ENCODE measurements around the gene EPHA2. TPM values are rescaled to one million over a fixed set of nuclear protein-coding genes. Genes with fewer than 3 reads are reported as not detected.

EPHA2 gene
- total RNA-seq, 2 experiments from 2014 or later = 0.22 TPM; not detected in 1

GRCh38 chr1:16181887-16182719 lies 26.2 kb upstream of the EPHA2 start:
- DNase-seq = no peak

GRCh38 chr1:16180291-16180824 lies 24.5 kb upstream of the EPHA2 start:
- no peak overlapping the region for H3K4me3 Mint-ChIP-seq
- no peak for ATAC-seq (ENCODE audit: poor library complexity)
- ChIA-PET CTCF (no interaction called here), POLR2A (no interaction called here)
- H3K27me3 Mint-ChIP-seq = no peaks in the 10 kb centered on the region
- no peaks in the 10 kb centered on the region for H3K4me1 Mint-ChIP-seq (ENCODE audit: low read depth)
- intact Hi-C loops (cut with DNase I, micrococcal nuclease) = loop anchor here (5.0 to 10.0 kb wide), 2 partner anchors 58 to 386 kb away; no protein-coding TSS in a partner anchor
- Histone ChIP-seq H3K27ac (ENCODE audit: low read depth in 1 of 2, low read length in 2 of 2) (no peak overlapping the region), H3K4me3 (ENCODE audit: low read length) (no peak overlapping the region), H3K27me3 (ENCODE audit: control insufficient read depth in 1 of 2, insufficient read depth in 2 of 2, low read length in 2 of 2) (no peaks in the 10 kb centered on the region), H3K36me3 (ENCODE audit: insufficient read depth, low read length) (no peaks in the 10 kb centered on the region), H3K4me1 (ENCODE audit: insufficient read depth, low read length) (no peaks in the 10 kb centered on the region), H3K9me3 (ENCODE audit: control insufficient read depth in 1 of 2, insufficient read depth in 1 of 2, low read length in 2 of 2) (no peaks in the 10 kb centered on the region)
- H3K36me3 Mint-ChIP-seq (ENCODE audit: low read depth) = no peaks in the 10 kb centered on the region
- DNase-seq = no peak
- no peak for TF ChIP-seq CTCF (IDR thresholded peaks at IDR 0.05)
- H3K27ac Mint-ChIP-seq = no peak overlapping the region
- no peaks in the 10 kb centered on the region for H3K9me3 Mint-ChIP-seq

More at GRCh38 chr1:16181887-16182719, 26.2 kb upstream of the EPHA2 start:
- no peaks in the 10 kb centered on the region for H3K36me3 Mint-ChIP-seq (ENCODE audit: low read depth)
- Histone ChIP-seq H3K9me3 (ENCODE audit: control insufficient read depth in 1 of 2, insufficient read depth in 1 of 2, low read length in 2 of 2) (no peaks in the 10 kb centered on the region), H3K27me3 (ENCODE audit: control insufficient read depth in 1 of 2, insufficient read depth in 2 of 2, low read length in 2 of 2) (no peaks in the 10 kb centered on the region), H3K4me3 (ENCODE audit: low read length) (no peak overlapping the region), H3K27ac (ENCODE audit: low read depth in 1 of 2, low read length in 2 of 2) (no peak overlapping the region), H3K36me3 (ENCODE audit: insufficient read depth, low read length) (no peaks in the 10 kb centered on the region), H3K4me1 (ENCODE audit: insufficient read depth, low read length) (no peaks in the 10 kb centered on the region)
- H3K4me3 Mint-ChIP-seq = no peak overlapping the region
- intact Hi-C loops (cut with DNase I, micrococcal nuclease) = loop anchor here (5.0 to 10.0 kb wide), 2 partner anchors 60 to 387 kb away; no protein-coding TSS in a partner anchor
- H3K27ac Mint-ChIP-seq = no peak overlapping the region
- H3K4me1 Mint-ChIP-seq (ENCODE audit: low read depth) = no peaks in the 10 kb centered on the region
- no peak for TF ChIP-seq CTCF (IDR thresholded peaks at IDR 0.05)
- no peak for ATAC-seq (ENCODE audit: poor library complexity)
- POLR2A ChIA-PET = no interaction called here
- no peaks in the 10 kb centered on the region for H3K27me3 Mint-ChIP-seq
- CTCF ChIA-PET = interaction anchor here (1.2 kb wide), 1 partner anchor 103 kb away, joined by 4 read pairs; no protein-coding TSS in a partner anchor
- no peaks in the 10 kb centered on the region for H3K9me3 Mint-ChIP-seq

GRCh38 chr1:16178596-16179497 lies 23.0 kb upstream of the EPHA2 start:
- Histone ChIP-seq H3K4me3 (ENCODE audit: low read length) (no peak overlapping the region), H3K4me1 (ENCODE audit: insufficient read depth, low read length) (no peaks in the 10 kb centered on the region), H3K27me3 (ENCODE audit: control insufficient read depth in 1 of 2, insufficient read depth in 2 of 2, low read length in 2 of 2) (no peaks in the 10 kb centered on the region), H3K36me3 (ENCODE audit: insufficient read depth, low read length) (no peaks in the 10 kb centered on the region), H3K9me3 (ENCODE audit: control insufficient read depth in 1 of 2, insufficient read depth in 1 of 2, low read length in 2 of 2) (no peaks in the 10 kb centered on the region), H3K27ac (ENCODE audit: low read depth in 1 of 2, low read length in 2 of 2) (no peak overlapping the region)
- no peaks in the 10 kb centered on the region for H3K27me3 Mint-ChIP-seq
- intact Hi-C loops (cut with DNase I, micrococcal nuclease) = no loop called here
- DNase-seq (no peak), ATAC-seq (ENCODE audit: poor library complexity) (no peak)
- TF ChIP-seq CTCF (IDR thresholded peaks at IDR 0.05) = no peak
- ChIA-PET CTCF (no interaction called here), POLR2A (no interaction called here)
- H3K27ac Mint-ChIP-seq = no peak overlapping the region
- no peaks in the 10 kb centered on the region for H3K4me1 Mint-ChIP-seq (ENCODE audit: low read depth)
- no peak overlapping the region for H3K4me3 Mint-ChIP-seq
- no peaks in the 10 kb centered on the region for H3K9me3 Mint-ChIP-seq
- H3K36me3 Mint-ChIP-seq (ENCODE audit: low read depth) = no peaks in the 10 kb centered on the region

All from CD4-positive, alpha-beta T cell (primary cell).